HepG2 (cell line): ENCODE data around the gene GLDN. TPM values are rescaled to one million over a fixed set of nuclear protein-coding genes. Genes with fewer than 3 reads are reported as not detected.

ENCODE experiments used
- ATAC-seq: fragments of 200-7000 bp; cut with Tn5 transposase; 3 replicates; pipeline ENCODE4 v1.9.1; 2020; ENCODE audit warnings: mild to moderate bottlenecking, moderate library complexity
- BruUV-seq: library from RNA; stranded (reverse); fragments of 400-500 nt; replicated peaks from 2 replicates; lab custom pipeline; 2021; lab: Mats Ljungman, UMichigan
- CTCF ChIA-PET: fragments of 300-600 bp; formaldehyde crosslinking; extraction: SDS; loops from one replicate; lab custom pipeline; 2021; ENCODE audit warnings: low total read pairs, inconsistent platforms, low intra/inter-chr PET ratio; lab: Yijun Ruan, JAX
- POLR2A ChIA-PET: fragments of 350-600 bp; sonication (Branson Sonifier 250); formaldehyde crosslinking; loops from one replicate; lab custom pipeline; 2020; ENCODE audit warnings: antibody characterized with exemption, inconsistent platforms; lab: Yijun Ruan, JAX
- DNase-seq: peaks from one replicate; pipeline ENCODE4 v3.0.0-alpha.2; 2015; ENCODE audit warnings: low spot score
- FAIRE-seq: peaks from 3 replicates; lab custom pipeline; 2011; peaks lifted over from hg19 to GRCh38; lab: Jason Lieb, UNC
- H2AFZ ChIP-seq: one replicate; pipeline ENCODE4 v1.6.1; 2011; ENCODE audit warnings: low read length, inconsistent platforms
- H3K27ac ChIP-seq: fragments of 300-600 bp; 3 replicates; pipeline ENCODE4 v1.8.0; 2011; ENCODE audit warnings: mixed run types, mild to moderate bottlenecking, mixed read lengths, low read length, inconsistent platforms; ENCODE audit not compliant: insufficient read depth; ENCODE audit errors: extremely low read length
- H3K27me3 ChIP-seq, 2 experiments: fragments of 200-600 bp in 1 of 2; 2 replicates in 1 of 2; 3 replicates in 1 of 2; pipeline versions ENCODE4 v1.6.0 to v1.8.0; 2011; ENCODE audit warnings: low read length in 2 of 2, mild to moderate bottlenecking in 2 of 2, moderate library complexity in 2 of 2, inconsistent platforms in 1 of 2; ENCODE audit not compliant: insufficient read depth in 2 of 2, control insufficient read depth in 1 of 2
- H3K36me3 ChIP-seq, 2 experiments: fragments of 200-600 bp in 1 of 2; replicated peaks in 1 of 2; 2 replicates in 1 of 2; 3 replicates in 1 of 2; pipeline versions ENCODE4 v1.5.1 to v1.8.0; 2011; ENCODE audit warnings: low read length in 2 of 2, inconsistent platforms in 1 of 2; ENCODE audit not compliant: insufficient read depth in 2 of 2, control insufficient read depth in 1 of 2
- H3K4me1 ChIP-seq: 2 replicates; pipeline ENCODE4 v1.5.1; 2012; ENCODE audit warnings: low read length, inconsistent platforms; ENCODE audit not compliant: insufficient read depth
- H3K4me2 ChIP-seq: 2 replicates; pipeline ENCODE4 v1.6.0; 2011; ENCODE audit warnings: low read depth, low read length, inconsistent platforms
- H3K4me3 ChIP-seq, 3 experiments: fragments of 200-600 bp in 1 of 3; sonication (generic), shearing (Covaris generic) in 1 of 3; replicated peaks in 1 of 3; 2 replicates each; pipeline ENCODE4 v1.5.1; 2011 to 2016; ENCODE audit warnings: low read length in 3 of 3, inconsistent platforms in 2 of 3, low read depth in 2 of 3, mild to moderate bottlenecking in 2 of 3, control low read depth in 1 of 3, mixed read lengths in 1 of 3; ENCODE audit not compliant: insufficient read depth in 1 of 3
- H3K79me2 ChIP-seq: one replicate; pipeline ENCODE4 v1.6.1; 2011; ENCODE audit warnings: low read length, inconsistent platforms; ENCODE audit not compliant: insufficient read depth
- H3K9ac ChIP-seq: 2 replicates; pipeline ENCODE4 v1.6.0; 2011; ENCODE audit warnings: mild to moderate bottlenecking, low read depth, low read length, inconsistent platforms; ENCODE audit not compliant: insufficient read depth
- H3K9me3 ChIP-seq: 2 replicates; pipeline ENCODE4 v1.5.1; 2012; ENCODE audit warnings: mild to moderate bottlenecking, low read length
- H4K20me1 ChIP-seq: 2 replicates; pipeline ENCODE4 v1.6.0; 2011; ENCODE audit warnings: inconsistent platforms, mild to moderate bottlenecking, low read length, moderate library complexity; ENCODE audit not compliant: insufficient read depth
- FOXK1 ChIP-seq: sonication (generic); formaldehyde crosslinking; IDR thresholded peaks from 2 replicates; pipeline ENCODE4 v1.4.0; 2020; ENCODE audit warnings: low read depth, missing genetic modification reagents, borderline replicate concordance
- REPIN1 ChIP-seq: sonication (generic); formaldehyde crosslinking; IDR thresholded peaks from 2 replicates; pipeline ENCODE4 v1.8.0; 2022; ENCODE audit warnings: missing genetic modification reagents, low read depth, mild to moderate bottlenecking, borderline replicate concordance
- RFXANK ChIP-seq: IDR thresholded peaks from 2 replicates; pipeline ENCODE4 v1.6.1; 2016
- SIN3B ChIP-seq: fragments of 150-350 bp; IDR thresholded peaks from 2 replicates; pipeline ENCODE4 v1.6.1; 2014; ENCODE audit warnings: low read length
- WGBS: methylation state at CpG from one replicate; pipeline ENCODE4 v1.1.6; 2017; ENCODE audit warnings: low lambda C conversion rate; 5-methylcytosine and 5-hydroxymethylcytosine counted together
- in situ Hi-C: cut with HindIII; loops from 2 replicates; pipeline ENCODE4 v1.10.0; 2017; ENCODE audit warnings: low pct_unique_long_range_greater_than_20kb; ENCODE audit not compliant: extremely low pct_ligation_motif_present
- intact Hi-C: fragments of 100-400 bp; cut with micrococcal nuclease; formaldehyde crosslinking; loops from one replicate; pipeline ENCODE4 v1.10.0; 2022; ENCODE audit not compliant: unreplicated experiment
- polyA plus RNA-seq, 8 experiments: library from polyadenylated mRNA; depleted of rRNA in 3 of 8; stranded (reverse) in 7 of 8; unstranded in 1 of 8; fragments of >200 nt; fragmentation: Illumina TruSeq in 4 of 8; extraction: Trizol in 4 of 8; gene quantifications; 2 replicates each; pipeline versions ENCODE4 v1.2.1 to v1.2.3, GENCODE V29; 2011 to 2016; ENCODE audit warnings: low read depth in 4 of 8, missing spikeins in 1 of 8, mixed read lengths in 1 of 8; ENCODE audit not compliant: insufficient read depth in 1 of 8
- total RNA-seq, 5 experiments: library from RNA; depleted of rRNA; stranded (reverse); fragments of >200 nt; fragmentation: Illumina TruSeq; extraction: Trizol; gene quantifications; 2 replicates each; pipeline ENCODE4 v1.2.3, GENCODE V29; 2016; ENCODE audit warnings: low read depth in 1 of 5
- TF ChIP-seq, protein P1 (sequence below): sonication (generic); formaldehyde crosslinking; IDR thresholded peaks from 2 replicates; pipeline ENCODE4 v1.5.0; 2020; ENCODE audit warnings: missing genetic modification reagents
- TF ChIP-seq, protein P2 (sequence below): sonication (generic); formaldehyde crosslinking; IDR thresholded peaks from 2 replicates; pipeline ENCODE4 v1.4.0; 2020; ENCODE audit warnings: missing genetic modification reagents

The GLDN gene
- total and polyA plus RNA-seq, 2 of the 13 experiments (the other 11 are each of a cell fraction or from before 2014, with no cell fraction given): 0.86 to 1.0 TPM

DNA sequence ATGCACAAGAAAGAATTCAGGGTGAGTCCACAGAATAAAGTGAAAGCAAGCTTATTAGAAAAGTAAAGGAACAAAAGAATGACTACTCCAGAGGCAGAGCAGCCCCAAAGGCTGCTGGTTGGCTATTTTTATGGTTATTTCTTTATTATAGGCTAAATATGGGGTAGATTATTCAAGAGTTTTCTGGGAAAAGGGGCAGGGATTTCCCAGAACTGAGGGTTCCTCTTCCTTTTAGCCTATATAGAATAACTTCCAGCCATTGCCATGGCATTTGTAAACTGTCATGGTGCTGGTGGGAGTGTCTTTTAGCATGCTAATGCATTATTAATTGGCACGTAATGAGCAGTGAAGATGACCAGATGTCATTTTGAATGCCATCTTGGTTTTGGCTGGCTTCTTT lies 13.6 kb downstream of the GLDN start:
- Histone ChIP-seq H3K27ac (no peak overlapping the region), H3K4me3 (no peak overlapping the region), H3K9ac (no peak overlapping the region), H3K36me3 (no peaks in the 10 kb centered on the region), H3K4me2 (no peak overlapping the region), H3K27me3 (no peaks in the 10 kb centered on the region; a peak in 1 of 5 replicates), H2AFZ (no peak overlapping the region), H3K79me2 (no peaks in the 10 kb centered on the region), H4K20me1 (no peaks in the 10 kb centered on the region), H3K4me1 (peaks cover 8% of the 10 kb centered on the region; the same call in 1 of the 2 replicates), H3K9me3 (no peaks in the 10 kb centered on the region)
- POLR2A ChIA-PET: no interaction called here
- TF ChIP-seq FOXK1 (CRISPR knock-in tag) (no peak), SIN3B (no peak)
- DNase-seq (no peak), FAIRE-seq (no peak), ATAC-seq (no peak)
- WGBS: 38% methylated on average over 1 of the region's 1 CpG
- in situ Hi-C loops: no loop called here
- CTCF ChIA-PET: no interaction called here
- intact Hi-C loops: no loop called here
- no TSS peak for BruUV-seq

DNA sequence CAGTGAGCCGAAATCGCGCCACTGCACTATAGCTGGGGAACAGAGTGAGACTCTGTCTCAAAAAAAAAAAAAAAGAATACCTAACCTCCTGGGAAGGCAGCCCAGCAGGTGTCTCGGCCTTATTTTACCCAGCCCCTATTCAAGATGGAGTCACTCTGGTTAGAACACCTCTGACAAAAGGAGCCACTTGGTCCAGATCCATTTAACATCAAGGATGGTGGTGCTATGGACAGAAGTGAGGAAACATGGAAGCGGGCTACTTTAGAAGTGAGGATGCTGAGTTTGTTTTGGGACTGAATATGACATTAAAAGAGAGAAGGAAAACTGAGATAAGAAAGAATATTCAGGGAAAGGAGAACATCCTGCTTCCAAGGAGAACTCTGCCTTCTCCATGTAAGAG lies 14.7 kb downstream of the GLDN start:
- Histone ChIP-seq H2AFZ (no peak overlapping the region), H3K27ac (no peak overlapping the region), H3K9ac (no peak overlapping the region), H4K20me1 (no peaks in the 10 kb centered on the region), H3K4me2 (no peak overlapping the region), H3K27me3 (no peaks in the 10 kb centered on the region; a peak in 1 of 5 replicates), H3K4me3 (no peak overlapping the region), H3K79me2 (no peaks in the 10 kb centered on the region), H3K36me3 (no peaks in the 10 kb centered on the region), H3K9me3 (no peaks in the 10 kb centered on the region), H3K4me1 (peaks cover 8% of the 10 kb centered on the region; the same call in 1 of the 2 replicates)
- 92% methylated on average over 5 of the region's 5 CpGs for WGBS
- no peak for FAIRE-seq
- TF ChIP-seq REPIN1 (no peak), RFXANK (CRISPR knock-in tag) (no peak)
- TF ChIP-seq, protein P1, sequence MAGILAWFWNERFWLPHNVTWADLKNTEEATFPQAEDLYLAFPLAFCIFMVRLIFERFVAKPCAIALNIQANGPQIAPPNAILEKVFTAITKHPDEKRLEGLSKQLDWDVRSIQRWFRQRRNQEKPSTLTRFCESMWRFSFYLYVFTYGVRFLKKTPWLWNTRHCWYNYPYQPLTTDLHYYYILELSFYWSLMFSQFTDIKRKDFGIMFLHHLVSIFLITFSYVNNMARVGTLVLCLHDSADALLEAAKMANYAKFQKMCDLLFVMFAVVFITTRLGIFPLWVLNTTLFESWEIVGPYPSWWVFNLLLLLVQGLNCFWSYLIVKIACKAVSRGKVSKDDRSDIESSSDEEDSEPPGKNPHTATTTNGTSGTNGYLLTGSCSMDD (CRISPR knock-in tag): no peak
- TF ChIP-seq, protein P2, sequence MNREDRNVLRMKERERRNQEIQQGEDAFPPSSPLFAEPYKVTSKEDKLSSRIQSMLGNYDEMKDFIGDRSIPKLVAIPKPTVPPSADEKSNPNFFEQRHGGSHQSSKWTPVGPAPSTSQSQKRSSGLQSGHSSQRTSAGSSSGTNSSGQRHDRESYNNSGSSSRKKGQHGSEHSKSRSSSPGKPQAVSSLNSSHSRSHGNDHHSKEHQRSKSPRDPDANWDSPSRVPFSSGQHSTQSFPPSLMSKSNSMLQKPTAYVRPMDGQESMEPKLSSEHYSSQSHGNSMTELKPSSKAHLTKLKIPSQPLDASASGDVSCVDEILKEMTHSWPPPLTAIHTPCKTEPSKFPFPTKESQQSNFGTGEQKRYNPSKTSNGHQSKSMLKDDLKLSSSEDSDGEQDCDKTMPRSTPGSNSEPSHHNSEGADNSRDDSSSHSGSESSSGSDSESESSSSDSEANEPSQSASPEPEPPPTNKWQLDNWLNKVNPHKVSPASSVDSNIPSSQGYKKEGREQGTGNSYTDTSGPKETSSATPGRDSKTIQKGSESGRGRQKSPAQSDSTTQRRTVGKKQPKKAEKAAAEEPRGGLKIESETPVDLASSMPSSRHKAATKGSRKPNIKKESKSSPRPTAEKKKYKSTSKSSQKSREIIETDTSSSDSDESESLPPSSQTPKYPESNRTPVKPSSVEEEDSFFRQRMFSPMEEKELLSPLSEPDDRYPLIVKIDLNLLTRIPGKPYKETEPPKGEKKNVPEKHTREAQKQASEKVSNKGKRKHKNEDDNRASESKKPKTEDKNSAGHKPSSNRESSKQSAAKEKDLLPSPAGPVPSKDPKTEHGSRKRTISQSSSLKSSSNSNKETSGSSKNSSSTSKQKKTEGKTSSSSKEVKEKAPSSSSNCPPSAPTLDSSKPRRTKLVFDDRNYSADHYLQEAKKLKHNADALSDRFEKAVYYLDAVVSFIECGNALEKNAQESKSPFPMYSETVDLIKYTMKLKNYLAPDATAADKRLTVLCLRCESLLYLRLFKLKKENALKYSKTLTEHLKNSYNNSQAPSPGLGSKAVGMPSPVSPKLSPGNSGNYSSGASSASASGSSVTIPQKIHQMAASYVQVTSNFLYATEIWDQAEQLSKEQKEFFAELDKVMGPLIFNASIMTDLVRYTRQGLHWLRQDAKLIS (CRISPR knock-in tag): no peak
- POLR2A ChIA-PET: no interaction called here
- intact Hi-C loops (no loop called here), in situ Hi-C loops (no loop called here)
- CTCF ChIA-PET: no interaction called here
- no peak for ATAC-seq
- BruUV-seq: no TSS peak
- no peak for DNase-seq
